GM23338 (cell line): Measurements from ENCODE around the gene NARS2. TPM values are rescaled to one million over a fixed set of nuclear protein-coding genes. Genes with fewer than 3 reads are reported as not detected.

Experiments
- ATAC-seq: fragments of 200-7000 bp; cut with Tn5 transposase; 3 replicates; pipeline ENCODE4 v1.9.1; 2020
- DNase-seq: peaks from one replicate; pipeline ENCODE4 v3.0.0-alpha.2; 2015; ENCODE audit warnings: low spot score
- H2AFZ ChIP-seq: fragments of 200-600 bp; sonication (generic); 2 replicates; pipeline ENCODE4 v1.8.0; 2016; ENCODE audit warnings: antibody characterized with exemption, mild to moderate bottlenecking, moderate library complexity
- H3F3A ChIP-seq: fragments of 200-600 bp; sonication (generic); replicated peaks from 2 replicates; pipeline ENCODE4 v1.8.0; 2017; ENCODE audit warnings: antibody characterized with exemption, mixed run types, low read depth
- H3K27ac ChIP-seq: fragments of 200-600 bp; sonication (generic); 2 replicates; pipeline ENCODE4 v1.6.1; 2016; ENCODE audit warnings: low read depth
- H3K27me3 ChIP-seq: fragments of 200-600 bp; sonication (generic); 2 replicates; pipeline ENCODE4 v1.8.0; 2016; ENCODE audit warnings: mild to moderate bottlenecking, mixed run types, moderate library complexity; ENCODE audit not compliant: insufficient read depth
- H3K36me3 ChIP-seq: fragments of 200-600 bp; sonication (generic); 2 replicates; pipeline ENCODE4 v1.8.0; 2016; ENCODE audit warnings: mild to moderate bottlenecking; ENCODE audit not compliant: insufficient read depth
- H3K4me1 ChIP-seq: fragments of 200-600 bp; sonication (generic); 2 replicates; pipeline ENCODE4 v1.8.0; 2016; ENCODE audit warnings: mild to moderate bottlenecking, moderate library complexity; ENCODE audit not compliant: insufficient read depth
- H3K4me2 ChIP-seq: fragments of 200-600 bp; sonication (generic); 2 replicates; pipeline ENCODE4 v1.7.1; 2017; ENCODE audit warnings: mixed run types
- H3K4me3 ChIP-seq: fragments of 200-600 bp; sonication (generic); 2 replicates; pipeline ENCODE4 v1.6.1; 2016; ENCODE audit warnings: mixed run types
- H3K79me2 ChIP-seq: fragments of 200-600 bp; sonication (generic); replicated peaks from 2 replicates; pipeline ENCODE4 v1.8.0; 2017; ENCODE audit warnings: mild to moderate bottlenecking; ENCODE audit not compliant: insufficient read depth
- H3K9me2 ChIP-seq: fragments of 200-600 bp; sonication (generic); 2 replicates; pipeline ENCODE4 v1.8.0; 2017; ENCODE audit not compliant: insufficient read depth
- H4K20me1 ChIP-seq: fragments of 200-600 bp; sonication (generic); replicated peaks from 2 replicates; pipeline ENCODE4 v1.8.0; 2017; ENCODE audit warnings: mild to moderate bottlenecking; ENCODE audit not compliant: insufficient read depth
- H3K27ac Mint-ChIP-seq: 2 replicates; pipeline ENCODE4 v1.8.0; 2020; ENCODE audit warnings: inconsistent platforms, mild to moderate bottlenecking, moderate library complexity, mixed read lengths
- H3K27me3 Mint-ChIP-seq: 3 replicates; pipeline ENCODE4 v1.8.0; 2022; ENCODE audit warnings: low read depth, mild to moderate bottlenecking, moderate library complexity, mixed read lengths, inconsistent platforms; ENCODE audit not compliant: insufficient read depth, poor library complexity
- H3K36me3 Mint-ChIP-seq: 3 replicates; pipeline ENCODE4 v1.8.0; 2021; ENCODE audit warnings: low read depth, mild to moderate bottlenecking, inconsistent platforms, moderate library complexity, mixed read lengths
- H3K4me1 Mint-ChIP-seq: 3 replicates; pipeline ENCODE4 v1.8.0; 2020; ENCODE audit warnings: mild to moderate bottlenecking, inconsistent platforms, mixed read lengths
- H3K4me3 Mint-ChIP-seq: 3 replicates; pipeline ENCODE4 v1.8.0; 2021; ENCODE audit warnings: moderate library complexity, mild to moderate bottlenecking, inconsistent platforms, mixed read lengths
- H3K9me3 Mint-ChIP-seq: 3 replicates; pipeline ENCODE4 v1.8.0; 2020; ENCODE audit warnings: moderate library complexity, mild to moderate bottlenecking, inconsistent platforms, mixed read lengths
- CREB1 ChIP-seq: fragments of 250-450 bp; sonication (Bioruptor Pico); IDR thresholded peaks from 2 replicates; pipeline ENCODE4 v1.5.0; 2020; ENCODE audit warnings: low read depth, mild to moderate bottlenecking, moderate library complexity
- CTCF ChIP-seq, 2 experiments: fragments of 200-600 bp in 1 of 2; sonication (generic) in 1 of 2; conservative IDR thresholded peaks; 2 replicates each; pipeline versions ENCODE4 v1.5.1 to v1.6.1; 2016 to 2017; ENCODE audit warnings: antibody characterized with exemption in 2 of 2, low read depth in 2 of 2, mild to moderate bottlenecking in 2 of 2, moderate library complexity in 1 of 2
- ETS1 ChIP-seq: IDR thresholded peaks from 2 replicates; pipeline ENCODE4 v1.6.1; 2016; ENCODE audit warnings: antibody characterized with exemption
- EZH2 ChIP-seq: fragments of 200-600 bp; sonication (generic); IDR thresholded peaks from one replicate; pipeline ENCODE4 v1.8.0; 2017; ENCODE audit warnings: antibody characterized with exemption, mild to moderate bottlenecking, low read depth; ENCODE audit not compliant: unreplicated experiment
- EZH2phosphoT487 ChIP-seq: fragments of 200-600 bp; sonication (generic); IDR thresholded peaks from one replicate; pipeline ENCODE4 v1.8.1; 2018; ENCODE audit warnings: antibody characterized with exemption; ENCODE audit not compliant: unreplicated experiment
- JUNB ChIP-seq: IDR thresholded peaks from one replicate; pipeline ENCODE4 v1.6.1; 2016; ENCODE audit warnings: antibody characterized with exemption; ENCODE audit not compliant: unreplicated experiment
- NANOG ChIP-seq: IDR thresholded peaks from 2 replicates; pipeline ENCODE4 v1.6.1; 2016; ENCODE audit warnings: antibody characterized with exemption, borderline replicate concordance
- POLR2AphosphoS5 ChIP-seq: IDR thresholded peaks from 2 replicates; pipeline ENCODE4 v1.6.1; 2016; ENCODE audit warnings: antibody characterized with exemption, low read depth
- STAT1 ChIP-seq: IDR thresholded peaks from one replicate; pipeline ENCODE4 v1.6.1; 2016; ENCODE audit warnings: antibody characterized with exemption; ENCODE audit not compliant: unreplicated experiment
- ZNF114 ChIP-seq: fragments of 250-450 bp; sonication (Bioruptor Pico); IDR thresholded peaks from 2 replicates; pipeline ENCODE4 v1.5.0; 2020; ENCODE audit warnings: mild to moderate bottlenecking, moderate library complexity
- ZNF331 ChIP-seq: fragments of 250-450 bp; sonication (Bioruptor Pico); IDR thresholded peaks from 2 replicates; pipeline ENCODE4 v1.5.0; 2020; ENCODE audit warnings: low read depth, mild to moderate bottlenecking, moderate library complexity
- polyA plus RNA-seq: library from polyadenylated mRNA; unstranded; fragments of >200 nt; fragmentation: Nextera tagmentation; extraction: Ambion mirVana; gene quantifications from 2 replicates; pipeline ENCODE4 v1.2.1, GENCODE V29; 2016
- total RNA-seq: library from RNA; depleted of rRNA; stranded (reverse); fragments of >200 nt; shearing (Covaris generic); gene quantifications from 2 replicates; pipeline ENCODE4 v1.2.3, GENCODE V29; 2014
- TF ChIP-seq, protein P1 (sequence below): IDR thresholded peaks from one replicate; pipeline ENCODE4 v1.6.1; 2018; ENCODE audit warnings: antibody characterized with exemption; ENCODE audit not compliant: unreplicated experiment
- TF ChIP-seq, protein P2 (sequence below): fragments of 250-450 bp; sonication (Bioruptor Pico); IDR thresholded peaks from 2 replicates; pipeline ENCODE4 v1.5.0; 2020; ENCODE audit warnings: mild to moderate bottlenecking, moderate library complexity

NARS2 gene
- total and polyA plus RNA-seq, 2 experiments from 2014 or later = 45.7 to 62.0 TPM

DNA sequence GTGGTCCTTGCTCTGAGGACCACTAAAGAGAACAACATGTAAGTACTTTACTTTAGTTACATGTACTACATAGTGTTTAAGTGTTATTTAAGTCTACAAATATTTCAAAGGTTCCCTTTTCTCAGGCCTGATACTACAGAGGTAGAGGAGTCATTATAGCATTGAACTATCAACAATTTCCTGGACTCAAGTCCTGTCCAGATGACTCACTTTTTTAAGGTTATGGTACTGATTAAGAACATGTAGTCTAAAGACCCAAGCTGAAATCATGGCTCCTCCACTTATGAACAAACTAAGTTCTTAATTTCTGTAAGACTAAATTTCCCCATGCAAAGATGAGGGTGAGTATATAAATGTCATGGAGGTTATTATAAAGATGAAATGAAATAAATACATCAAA is 74.7 kb downstream of the NARS2 start:
- Histone ChIP-seq H3K27me3 (no peaks in the 10 kb centered on the region), H3F3A (no peaks in the 10 kb centered on the region), H3K4me3 (no peak overlapping the region), H3K9me2 (no peaks in the 10 kb centered on the region), H3K79me2 (peaks cover 14% of the 10 kb centered on the region), H3K27ac (no peak overlapping the region), H4K20me1 (no peaks in the 10 kb centered on the region; the same call in 1 of the 2 replicates), H2AFZ (no peak overlapping the region), H3K4me2 (no peak overlapping the region), H3K4me1 (peaks cover 7% of the 10 kb centered on the region), H3K36me3 (no peaks in the 10 kb centered on the region)
- DNase-seq = no peak
- H3K36me3 Mint-ChIP-seq = no peaks in the 10 kb centered on the region; the same call in 2 of the 3 replicates
- no peak overlapping the region for H3K27ac Mint-ChIP-seq
- peaks cover 19% of the 10 kb centered on the region; the same call in 2 of the 3 replicates for H3K4me1 Mint-ChIP-seq
- no peaks in the 10 kb centered on the region for H3K27me3 Mint-ChIP-seq
- no peak for ATAC-seq
- no peaks in the 10 kb centered on the region for H3K9me3 Mint-ChIP-seq
- no peak for TF ChIP-seq ZNF331
- no peak for TF ChIP-seq POLR2AphosphoS5
- TF ChIP-seq CTCF (conservative IDR thresholded peaks at IDR 0.05; ENCODE audit: low read depth in 2 of 2) = no peak
- TF ChIP-seq CREB1 (CRISPR knock-in tag) = no peak
- TF ChIP-seq EZH2 = no peak
- TF ChIP-seq, protein P1, sequence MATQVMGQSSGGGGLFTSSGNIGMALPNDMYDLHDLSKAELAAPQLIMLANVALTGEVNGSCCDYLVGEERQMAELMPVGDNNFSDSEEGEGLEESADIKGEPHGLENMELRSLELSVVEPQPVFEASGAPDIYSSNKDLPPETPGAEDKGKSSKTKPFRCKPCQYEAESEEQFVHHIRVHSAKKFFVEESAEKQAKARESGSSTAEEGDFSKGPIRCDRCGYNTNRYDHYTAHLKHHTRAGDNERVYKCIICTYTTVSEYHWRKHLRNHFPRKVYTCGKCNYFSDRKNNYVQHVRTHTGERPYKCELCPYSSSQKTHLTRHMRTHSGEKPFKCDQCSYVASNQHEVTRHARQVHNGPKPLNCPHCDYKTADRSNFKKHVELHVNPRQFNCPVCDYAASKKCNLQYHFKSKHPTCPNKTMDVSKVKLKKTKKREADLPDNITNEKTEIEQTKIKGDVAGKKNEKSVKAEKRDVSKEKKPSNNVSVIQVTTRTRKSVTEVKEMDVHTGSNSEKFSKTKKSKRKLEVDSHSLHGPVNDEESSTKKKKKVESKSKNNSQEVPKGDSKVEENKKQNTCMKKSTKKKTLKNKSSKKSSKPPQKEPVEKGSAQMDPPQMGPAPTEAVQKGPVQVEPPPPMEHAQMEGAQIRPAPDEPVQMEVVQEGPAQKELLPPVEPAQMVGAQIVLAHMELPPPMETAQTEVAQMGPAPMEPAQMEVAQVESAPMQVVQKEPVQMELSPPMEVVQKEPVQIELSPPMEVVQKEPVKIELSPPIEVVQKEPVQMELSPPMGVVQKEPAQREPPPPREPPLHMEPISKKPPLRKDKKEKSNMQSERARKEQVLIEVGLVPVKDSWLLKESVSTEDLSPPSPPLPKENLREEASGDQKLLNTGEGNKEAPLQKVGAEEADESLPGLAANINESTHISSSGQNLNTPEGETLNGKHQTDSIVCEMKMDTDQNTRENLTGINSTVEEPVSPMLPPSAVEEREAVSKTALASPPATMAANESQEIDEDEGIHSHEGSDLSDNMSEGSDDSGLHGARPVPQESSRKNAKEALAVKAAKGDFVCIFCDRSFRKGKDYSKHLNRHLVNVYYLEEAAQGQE = no peak
- TF ChIP-seq STAT1 = no peak
- no peak for TF ChIP-seq EZH2phosphoT487
- TF ChIP-seq ZNF114 (CRISPR knock-in tag) = no peak
- no peak for TF ChIP-seq JUNB
- no peak for TF ChIP-seq ETS1
- no peak for TF ChIP-seq NANOG
- TF ChIP-seq, protein P2, sequence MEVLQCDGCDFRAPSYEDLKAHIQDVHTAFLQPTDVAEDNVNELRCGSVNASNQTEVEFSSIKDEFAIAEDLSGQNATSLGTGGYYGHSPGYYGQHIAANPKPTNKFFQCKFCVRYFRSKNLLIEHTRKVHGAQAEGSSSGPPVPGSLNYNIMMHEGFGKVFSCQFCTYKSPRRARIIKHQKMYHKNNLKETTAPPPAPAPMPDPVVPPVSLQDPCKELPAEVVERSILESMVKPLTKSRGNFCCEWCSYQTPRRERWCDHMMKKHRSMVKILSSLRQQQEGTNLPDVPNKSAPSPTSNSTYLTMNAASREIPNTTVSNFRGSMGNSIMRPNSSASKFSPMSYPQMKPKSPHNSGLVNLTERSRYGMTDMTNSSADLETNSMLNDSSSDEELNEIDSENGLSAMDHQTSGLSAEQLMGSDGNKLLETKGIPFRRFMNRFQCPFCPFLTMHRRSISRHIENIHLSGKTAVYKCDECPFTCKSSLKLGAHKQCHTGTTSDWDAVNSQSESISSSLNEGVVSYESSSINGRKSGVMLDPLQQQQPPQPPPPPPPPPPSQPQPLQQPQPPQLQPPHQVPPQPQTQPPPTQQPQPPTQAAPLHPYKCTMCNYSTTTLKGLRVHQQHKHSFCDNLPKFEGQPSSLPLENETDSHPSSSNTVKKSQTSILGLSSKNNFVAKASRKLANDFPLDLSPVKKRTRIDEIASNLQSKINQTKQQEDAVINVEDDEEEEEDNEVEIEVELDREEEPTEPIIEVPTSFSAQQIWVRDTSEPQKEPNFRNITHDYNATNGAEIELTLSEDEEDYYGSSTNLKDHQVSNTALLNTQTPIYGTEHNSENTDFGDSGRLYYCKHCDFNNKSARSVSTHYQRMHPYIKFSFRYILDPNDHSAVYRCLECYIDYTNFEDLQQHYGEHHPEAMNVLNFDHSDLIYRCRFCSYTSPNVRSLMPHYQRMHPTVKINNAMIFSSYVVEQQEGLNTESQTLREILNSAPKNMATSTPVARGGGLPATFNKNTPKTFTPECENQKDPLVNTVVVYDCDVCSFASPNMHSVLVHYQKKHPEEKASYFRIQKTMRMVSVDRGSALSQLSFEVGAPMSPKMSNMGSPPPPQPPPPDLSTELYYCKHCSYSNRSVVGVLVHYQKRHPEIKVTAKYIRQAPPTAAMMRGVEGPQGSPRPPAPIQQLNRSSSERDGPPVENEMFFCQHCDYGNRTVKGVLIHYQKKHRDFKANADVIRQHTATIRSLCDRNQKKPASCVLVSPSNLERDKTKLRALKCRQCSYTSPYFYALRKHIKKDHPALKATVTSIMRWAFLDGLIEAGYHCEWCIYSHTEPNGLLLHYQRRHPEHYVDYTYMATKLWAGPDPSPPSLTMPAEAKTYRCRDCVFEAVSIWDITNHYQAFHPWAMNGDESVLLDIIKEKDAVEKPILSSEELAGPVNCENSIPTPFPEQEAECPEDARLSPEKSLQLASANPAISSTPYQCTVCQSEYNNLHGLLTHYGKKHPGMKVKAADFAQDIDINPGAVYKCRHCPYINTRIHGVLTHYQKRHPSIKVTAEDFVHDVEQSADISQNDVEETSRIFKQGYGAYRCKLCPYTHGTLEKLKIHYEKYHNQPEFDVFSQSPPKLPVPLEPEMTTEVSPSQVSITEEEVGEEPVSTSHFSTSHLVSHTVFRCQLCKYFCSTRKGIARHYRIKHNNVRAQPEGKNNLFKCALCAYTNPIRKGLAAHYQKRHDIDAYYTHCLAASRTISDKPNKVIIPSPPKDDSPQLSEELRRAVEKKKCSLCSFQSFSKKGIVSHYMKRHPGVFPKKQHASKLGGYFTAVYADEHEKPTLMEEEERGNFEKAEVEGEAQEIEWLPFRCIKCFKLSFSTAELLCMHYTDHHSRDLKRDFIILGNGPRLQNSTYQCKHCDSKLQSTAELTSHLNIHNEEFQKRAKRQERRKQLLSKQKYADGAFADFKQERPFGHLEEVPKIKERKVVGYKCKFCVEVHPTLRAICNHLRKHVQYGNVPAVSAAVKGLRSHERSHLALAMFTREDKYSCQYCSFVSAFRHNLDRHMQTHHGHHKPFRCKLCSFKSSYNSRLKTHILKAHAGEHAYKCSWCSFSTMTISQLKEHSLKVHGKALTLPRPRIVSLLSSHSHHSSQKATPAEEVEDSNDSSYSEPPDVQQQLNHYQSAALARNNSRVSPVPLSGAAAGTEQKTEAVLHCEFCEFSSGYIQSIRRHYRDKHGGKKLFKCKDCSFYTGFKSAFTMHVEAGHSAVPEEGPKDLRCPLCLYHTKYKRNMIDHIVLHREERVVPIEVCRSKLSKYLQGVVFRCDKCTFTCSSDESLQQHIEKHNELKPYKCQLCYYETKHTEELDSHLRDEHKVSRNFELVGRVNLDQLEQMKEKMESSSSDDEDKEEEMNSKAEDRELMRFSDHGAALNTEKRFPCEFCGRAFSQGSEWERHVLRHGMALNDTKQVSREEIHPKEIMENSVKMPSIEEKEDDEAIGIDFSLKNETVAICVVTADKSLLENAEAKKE (CRISPR knock-in tag) = no peak
- no peak overlapping the region for H3K4me3 Mint-ChIP-seq
